Measurements from ENCODE around the gene NTSR1. TPM values are rescaled to one million over a fixed set of nuclear protein-coding genes. Genes with fewer than 3 reads are reported as not detected.

NTSR1 gene
- total RNA-seq, 1 donor from 2014 or later: 4.9 TPM

DNA sequence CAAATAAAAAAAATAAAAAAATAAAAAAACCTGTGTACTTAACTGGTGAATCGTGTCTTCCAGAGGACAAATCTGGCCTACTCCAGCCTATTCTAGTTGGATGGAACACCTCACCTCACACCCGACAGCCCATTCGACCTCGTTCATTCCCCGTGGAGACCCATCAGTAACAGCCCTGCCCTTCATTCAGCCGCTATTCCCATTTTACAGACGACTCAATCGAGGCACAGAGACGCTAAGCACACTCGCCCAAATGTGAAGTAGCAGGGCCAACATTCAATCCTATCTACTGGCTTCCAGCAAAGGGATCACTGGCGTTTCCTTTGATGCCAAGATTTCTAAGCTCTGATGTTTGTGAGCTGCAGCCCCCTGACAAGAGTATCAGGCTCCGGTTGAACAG is 1.8 kb upstream of the NTSR1 start:
- FAIRE-seq: no peak
- DNase-seq (ENCODE audit: low spot score in 2 of 2): no peak

DNA sequence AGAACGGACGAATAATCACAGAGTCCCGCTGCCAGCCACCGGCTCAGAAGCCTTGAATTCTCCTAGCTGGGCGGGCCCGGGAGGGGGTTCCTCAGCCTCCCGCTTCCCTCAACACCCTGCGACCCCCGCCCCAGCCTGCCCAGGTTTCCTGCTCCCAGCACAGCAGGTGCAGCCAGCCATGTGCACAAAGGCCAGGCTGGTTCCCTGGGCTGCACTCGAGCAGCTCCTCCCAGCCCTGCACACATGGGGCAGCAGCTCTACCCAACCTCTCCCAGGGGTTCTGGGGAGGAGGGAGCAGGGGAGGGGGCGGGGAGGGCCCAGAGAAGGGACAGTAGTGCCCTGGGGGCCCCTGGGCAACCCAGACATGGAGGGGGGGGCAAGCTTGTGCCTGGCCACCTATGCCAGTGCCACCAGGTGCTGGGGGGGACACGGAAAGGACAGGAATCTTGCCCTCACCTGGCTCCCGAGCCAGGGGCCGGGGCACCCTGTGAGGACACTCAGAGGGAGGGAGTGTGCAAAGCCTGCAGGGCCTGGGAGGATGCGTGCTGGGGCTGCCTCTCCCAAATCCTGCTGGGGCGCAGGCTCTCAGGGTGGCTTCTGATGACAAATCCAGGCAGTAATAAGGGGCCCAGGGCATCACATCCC is 1.2 kb upstream of the NTSR1 start:
- FAIRE-seq (no peak), DNase-seq (ENCODE audit: low spot score in 2 of 2) (no peak)

DNA sequence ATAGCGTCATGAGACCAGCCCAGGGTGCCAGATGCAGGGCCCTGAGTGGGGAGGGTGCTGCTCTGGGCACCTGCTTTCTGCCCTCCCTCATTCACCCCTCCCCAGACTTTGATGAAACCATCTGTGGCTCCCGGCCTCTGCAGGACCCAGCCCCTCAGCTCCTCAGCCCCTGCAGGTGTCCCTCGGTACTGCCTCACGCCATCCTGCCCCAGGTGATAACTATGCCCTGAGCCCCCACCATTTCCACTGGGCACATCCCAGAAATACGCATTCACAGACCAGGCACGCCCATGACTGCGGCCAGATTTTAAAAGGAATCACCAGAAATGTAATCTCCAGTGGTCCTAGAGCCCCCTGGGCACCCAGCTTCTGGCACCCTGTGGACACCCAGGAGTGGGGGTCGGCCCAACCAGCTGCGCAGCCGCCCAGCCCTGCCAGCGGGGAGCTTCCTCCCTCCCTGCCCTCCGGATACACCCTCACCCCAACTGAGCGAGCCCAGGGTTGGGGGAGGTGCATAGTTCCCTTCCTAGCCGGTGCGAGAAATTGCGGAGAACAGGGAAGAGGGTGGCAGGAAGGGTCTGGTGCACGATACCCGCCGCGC is 615 bp upstream of the NTSR1 start:
- FAIRE-seq (no peak), DNase-seq (ENCODE audit: low spot score in 2 of 2) (no peak)

DNA sequence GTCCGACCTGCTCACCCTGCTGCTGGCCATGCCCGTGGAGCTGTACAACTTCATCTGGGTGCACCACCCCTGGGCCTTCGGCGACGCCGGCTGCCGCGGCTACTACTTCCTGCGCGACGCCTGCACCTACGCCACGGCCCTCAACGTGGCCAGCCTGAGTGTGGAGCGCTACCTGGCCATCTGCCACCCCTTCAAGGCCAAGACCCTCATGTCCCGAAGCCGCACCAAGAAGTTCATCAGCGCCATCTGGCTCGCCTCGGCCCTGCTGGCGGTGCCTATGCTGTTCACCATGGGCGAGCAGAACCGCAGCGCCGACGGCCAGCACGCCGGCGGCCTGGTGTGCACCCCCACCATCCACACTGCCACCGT is 885 bp downstream of the NTSR1 start:
- no peak for FAIRE-seq

DNA sequence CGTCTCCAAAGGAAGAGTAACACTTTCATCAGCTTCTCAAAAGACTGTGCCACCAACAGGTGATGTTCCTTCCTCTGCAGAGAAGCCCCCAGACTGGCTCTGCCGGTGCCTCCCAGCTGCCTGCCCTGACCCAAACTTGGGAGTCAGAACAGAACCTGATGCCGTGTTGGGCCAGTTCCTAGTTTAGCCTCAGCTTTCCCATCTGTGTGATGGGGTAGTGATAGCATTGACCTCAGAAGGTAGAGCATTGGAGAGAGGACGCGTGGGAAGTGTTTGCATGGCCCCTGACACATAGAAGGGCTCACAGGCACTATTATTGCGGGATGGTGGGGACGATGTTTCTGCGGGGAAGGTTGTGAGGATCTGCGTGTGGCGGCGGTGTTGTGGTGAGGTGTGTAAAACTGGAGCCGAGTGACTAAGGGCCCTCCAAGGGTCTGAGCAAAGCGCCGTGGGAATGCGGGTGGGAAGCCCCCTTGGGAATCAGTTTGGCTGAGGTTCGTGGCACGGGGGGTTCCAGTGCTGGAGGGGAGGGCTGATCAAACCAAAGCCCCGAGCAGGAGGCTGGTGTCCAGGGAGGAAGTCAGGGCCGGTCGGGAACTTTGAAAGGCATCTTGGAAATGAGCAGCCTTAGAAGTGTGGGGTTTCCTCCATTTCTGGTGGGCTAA is 1.7 kb downstream of the NTSR1 start:
- DNase-seq (ENCODE audit: low spot score in 2 of 2): no peak
- FAIRE-seq: no peak

More for the DNA sequence above, 885 bp downstream of the NTSR1 start:
- DNase-seq (ENCODE audit: low spot score in 2 of 2): no peak

DNA sequence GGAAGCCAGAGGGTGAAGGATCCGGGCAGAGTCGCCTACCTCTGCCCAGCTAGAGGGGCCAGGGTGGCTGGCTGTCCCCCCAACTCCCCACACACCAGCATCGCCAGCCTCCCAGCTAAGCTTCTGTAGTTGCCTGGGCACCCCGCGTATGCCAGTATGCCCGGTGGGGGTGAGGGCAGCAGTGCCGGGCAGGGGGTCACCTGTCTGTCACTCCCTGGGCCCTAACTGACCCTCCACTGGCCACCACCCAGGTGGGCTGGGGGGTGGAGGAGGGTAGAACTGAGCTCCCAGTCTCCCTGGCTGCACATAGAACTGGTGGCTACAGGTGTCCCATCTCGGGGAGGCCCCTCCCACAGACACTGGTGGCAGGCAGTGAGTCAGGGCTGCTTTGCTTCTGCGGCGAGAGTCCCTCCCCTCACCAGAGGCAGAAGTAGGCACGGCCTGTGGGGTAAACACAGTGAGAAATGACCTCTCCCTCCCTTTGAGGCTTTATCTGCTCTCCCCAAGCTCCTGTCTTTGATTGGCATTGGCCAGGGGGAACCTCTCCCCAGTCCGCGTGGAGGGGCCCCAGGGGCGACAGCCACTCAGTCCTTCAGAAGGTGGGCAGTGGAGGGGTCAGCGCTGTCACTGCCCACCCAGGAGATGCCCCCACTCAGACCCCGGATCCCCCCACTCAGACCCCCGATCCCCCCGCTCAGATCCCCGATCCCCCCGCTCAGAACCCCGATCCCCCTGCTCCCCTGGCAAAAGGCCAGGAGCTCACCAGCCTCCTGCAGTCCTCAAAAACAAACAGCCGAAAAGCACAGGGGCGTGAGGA is 2.5 kb downstream of the NTSR1 start:
- FAIRE-seq (no peak), DNase-seq (ENCODE audit: low spot score in 2 of 2) (no peak)

DNA sequence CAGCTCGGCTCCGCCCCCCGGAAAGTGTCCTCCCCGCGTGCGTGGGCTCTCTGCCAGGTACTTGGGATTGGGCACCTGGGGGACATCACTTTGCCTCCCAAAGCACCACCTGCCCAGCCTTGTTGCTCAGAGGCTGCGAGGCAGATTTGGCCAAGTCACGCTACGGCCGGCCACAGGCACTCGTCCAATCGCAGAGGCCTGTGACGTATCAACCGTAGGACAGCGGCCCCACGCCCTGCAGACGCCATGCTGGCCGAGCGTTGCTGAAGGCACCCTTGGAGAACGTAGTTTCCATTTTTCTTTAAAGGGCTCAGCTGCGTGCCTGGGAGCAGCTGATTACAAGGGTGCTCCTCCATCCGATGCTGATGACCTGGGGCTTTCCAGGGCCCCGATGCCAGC is 3.1 kb downstream of the NTSR1 start:
- FAIRE-seq (no peak), DNase-seq (ENCODE audit: low spot score in 2 of 2) (no peak)

DNA sequence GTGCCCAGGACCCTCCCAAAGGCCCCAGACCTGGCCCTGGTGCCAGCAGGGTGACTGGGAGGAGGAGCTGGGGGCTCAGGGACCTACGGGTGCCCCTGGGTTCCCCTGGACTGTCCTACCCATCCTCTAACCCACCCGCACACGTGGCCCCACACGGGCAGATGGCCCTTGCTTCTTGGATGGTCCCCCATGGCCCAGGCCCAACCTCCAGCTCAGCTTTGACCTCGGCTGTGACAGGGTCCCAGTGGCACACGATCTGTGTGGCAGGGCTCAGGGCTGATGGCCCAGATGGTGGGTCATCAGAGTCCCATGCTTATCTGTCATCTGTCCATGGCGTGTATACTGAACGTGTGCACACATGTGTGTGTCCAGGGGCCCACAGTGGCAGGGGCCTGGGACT is 4.0 kb downstream of the NTSR1 start:
- no peak for FAIRE-seq
- no peak for DNase-seq (ENCODE audit: low spot score in 2 of 2)

DNA sequence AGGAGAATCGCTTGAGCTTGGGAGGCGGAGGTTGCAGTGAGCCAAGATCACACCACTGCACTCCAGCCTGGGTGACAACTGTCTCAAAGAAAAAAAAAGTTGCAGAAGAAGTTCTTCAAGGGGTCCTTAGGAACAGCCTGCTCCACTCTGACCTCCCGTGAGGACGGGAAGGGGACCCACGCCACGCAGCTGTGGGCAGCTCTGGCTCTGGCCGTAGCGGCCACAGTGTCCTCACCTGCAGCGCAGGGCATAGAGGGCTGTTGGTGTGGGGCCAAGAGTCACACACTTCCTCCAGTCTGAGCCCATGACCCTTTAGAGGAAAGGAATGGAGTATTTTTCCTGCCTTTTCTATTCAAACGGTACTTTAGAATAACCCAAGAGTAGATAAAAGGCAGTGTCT is 5.4 kb downstream of the NTSR1 start:
- FAIRE-seq (no peak), DNase-seq (ENCODE audit: low spot score in 2 of 2) (no peak)

DNA sequence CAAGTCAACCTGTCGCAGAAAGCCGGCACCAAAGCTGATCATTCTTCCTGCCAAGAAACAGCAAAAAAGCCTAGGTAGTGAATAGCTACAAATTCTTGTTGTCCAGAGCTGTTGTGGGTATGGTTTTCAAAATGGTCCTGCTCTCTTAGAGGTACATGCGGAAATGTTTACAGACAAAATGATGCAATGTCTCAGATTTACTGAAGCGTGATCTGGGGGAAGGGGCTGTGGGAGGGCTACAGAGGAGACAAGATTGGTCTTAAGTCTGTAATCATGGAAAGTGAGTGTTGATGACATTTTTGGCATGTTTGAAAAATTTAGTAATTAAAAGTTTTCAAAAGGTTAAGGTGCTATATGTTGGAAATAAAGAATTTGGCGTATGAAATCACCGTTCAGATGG is 6.2 kb downstream of the NTSR1 start:
- DNase-seq (ENCODE audit: low spot score in 2 of 2) (no peak), FAIRE-seq (no peak)

DNA sequence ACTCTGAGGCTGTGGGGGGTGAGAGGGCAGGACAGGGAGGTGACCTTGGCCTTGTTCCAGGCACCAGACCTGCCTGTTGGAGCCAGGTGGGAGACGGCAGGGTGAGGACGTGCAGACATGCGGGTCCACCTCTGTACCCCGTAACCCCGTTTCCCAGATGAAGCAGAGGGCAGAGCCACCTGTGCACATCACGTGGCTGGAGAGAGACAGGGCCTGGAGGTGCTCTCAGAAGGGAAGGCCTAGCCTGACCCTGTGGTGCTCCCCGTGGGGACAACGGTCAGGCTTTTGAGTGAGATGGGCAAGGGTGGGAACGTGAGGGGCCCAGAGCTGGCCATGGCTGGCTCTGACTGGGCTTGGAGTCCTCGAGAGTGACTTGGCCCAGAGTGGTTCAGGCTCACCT is 6.6 kb downstream of the NTSR1 start:
- DNase-seq (ENCODE audit: low spot score in 2 of 2) (no peak), FAIRE-seq (no peak)

DNA sequence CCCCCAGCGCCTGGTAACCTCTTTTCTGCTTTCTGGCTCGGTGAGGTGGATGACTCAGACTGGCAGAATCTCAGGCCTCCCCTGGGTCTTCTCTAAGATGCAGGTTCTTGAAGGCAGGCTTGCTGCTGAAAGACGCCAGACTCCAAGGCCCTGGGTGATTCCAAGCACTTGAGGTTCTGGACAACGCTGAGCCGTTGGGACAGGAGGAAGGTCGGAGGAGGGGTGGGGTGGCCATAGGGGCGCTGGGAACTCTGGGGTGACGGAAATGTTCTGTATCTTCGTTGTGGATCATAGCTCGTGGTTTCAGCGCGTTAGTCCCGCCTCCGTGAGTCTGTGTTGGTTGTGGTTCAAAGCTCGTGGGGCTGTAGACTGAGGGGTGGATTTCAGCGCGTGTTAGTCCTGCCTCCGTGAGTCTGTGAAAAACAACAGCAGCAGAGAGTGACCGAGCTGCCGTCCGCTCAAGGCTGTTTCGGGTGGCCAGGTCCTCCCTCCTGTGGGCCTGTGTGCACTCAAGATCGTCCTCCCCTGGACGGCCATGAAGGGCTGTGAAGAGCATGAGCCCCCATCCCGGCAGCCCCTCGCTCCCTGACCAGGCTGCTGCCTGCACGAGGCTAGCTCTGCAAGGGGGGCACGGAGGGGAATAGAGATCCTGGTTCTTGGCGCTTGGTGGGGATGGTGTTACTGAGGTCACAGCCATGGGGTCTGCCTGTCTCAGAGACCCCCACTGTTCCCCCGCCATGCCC is 7.7 kb downstream of the NTSR1 start:
- no peak for DNase-seq (ENCODE audit: low spot score in 2 of 2)
- no peak for FAIRE-seq

DNA sequence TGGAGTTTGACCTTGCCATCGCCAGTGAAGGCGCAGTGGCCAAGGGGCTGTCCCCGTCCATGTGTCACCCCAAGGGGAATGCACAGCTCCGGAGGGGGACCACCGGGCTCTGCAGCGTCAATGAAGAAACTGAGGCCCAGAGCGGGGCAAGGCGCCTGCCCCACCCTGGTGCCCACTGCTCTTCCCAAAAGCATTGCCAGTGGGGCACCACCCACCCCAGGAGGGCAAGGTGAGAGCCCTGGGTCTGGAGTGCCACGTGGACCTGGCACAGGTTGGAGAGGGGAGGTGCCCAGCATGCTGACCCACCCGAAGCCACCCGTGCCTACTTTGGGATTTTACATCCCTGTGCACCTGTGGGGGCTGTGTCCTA is 8.3 kb downstream of the NTSR1 start:
- DNase-seq (ENCODE audit: low spot score in 2 of 2): no peak
- FAIRE-seq: no peak

DNA sequence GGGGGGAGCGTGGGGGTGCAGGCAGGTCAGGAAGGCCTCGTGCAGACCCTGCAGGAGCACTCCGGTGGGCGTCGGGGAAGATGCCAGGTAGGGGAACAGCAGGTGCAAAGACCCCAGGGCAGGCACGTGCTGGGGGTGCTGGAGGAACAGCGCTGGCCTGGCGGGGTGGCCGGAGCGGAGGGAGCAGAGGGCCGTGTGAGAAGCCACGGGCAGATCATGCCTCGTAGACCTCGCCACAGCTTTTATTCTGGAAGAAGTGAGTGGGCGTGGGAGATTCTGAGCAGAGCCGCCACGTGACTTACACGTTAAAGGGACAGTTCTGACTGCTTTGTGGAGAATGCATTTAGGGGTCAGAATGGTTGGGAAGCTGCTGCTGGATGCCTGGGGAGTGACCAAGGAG is 9.3 kb downstream of the NTSR1 start:
- FAIRE-seq: no peak
- no peak for DNase-seq (ENCODE audit: low spot score in 2 of 2)

DNA sequence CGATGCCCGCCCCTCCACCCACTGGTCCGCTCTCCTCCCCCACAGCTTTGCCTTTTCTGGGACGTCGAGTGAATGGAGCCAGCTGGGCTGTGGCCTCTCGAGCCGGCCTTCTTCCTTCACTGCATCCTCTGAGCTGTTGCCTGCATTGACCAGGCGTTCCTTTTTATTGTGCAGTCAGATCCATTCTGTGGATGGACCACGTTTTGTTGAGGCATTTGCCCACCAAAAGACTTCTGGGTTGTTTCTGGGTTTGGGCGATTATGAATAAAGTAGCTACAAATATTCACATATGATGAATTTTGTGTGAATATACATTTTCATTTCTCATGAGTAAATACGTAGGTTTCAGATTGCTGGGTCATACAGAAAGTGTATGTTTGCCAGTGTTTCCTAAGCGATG is 9.9 kb downstream of the NTSR1 start:
- DNase-seq (ENCODE audit: low spot score in 2 of 2): no peak
- no peak for FAIRE-seq

DNA sequence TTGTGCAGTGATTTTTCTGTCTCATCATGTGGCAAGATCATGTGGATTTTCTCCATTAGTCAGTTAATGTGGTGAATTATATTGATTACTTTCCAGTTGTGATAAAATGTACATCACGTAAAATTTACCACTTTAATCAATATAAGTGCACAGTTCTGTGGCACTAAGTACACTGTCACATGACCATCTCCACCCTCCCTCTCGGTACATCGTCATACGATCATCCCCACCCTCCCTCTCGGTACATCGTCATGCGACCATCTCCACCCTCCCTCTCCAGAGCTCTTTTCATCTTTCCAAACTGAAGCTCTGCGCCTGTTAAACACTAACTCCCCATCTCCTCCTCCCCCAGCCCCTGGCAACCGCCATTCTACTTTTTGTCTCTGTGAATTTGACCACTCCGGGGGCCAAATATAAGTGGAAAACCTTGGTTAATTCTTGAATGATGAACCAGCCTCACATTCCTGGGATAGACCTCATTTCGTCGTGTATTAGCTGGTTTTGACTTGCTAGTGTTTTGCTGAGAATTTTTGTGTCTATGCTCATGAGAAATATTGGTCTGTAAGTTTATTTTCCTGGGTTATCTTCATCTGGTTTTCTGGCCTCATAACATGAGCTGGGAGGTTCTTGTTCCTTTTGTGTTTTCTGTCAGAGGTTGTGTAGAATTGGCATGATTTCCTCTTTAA is 10.8 kb downstream of the NTSR1 start:
- FAIRE-seq (no peak), DNase-seq (ENCODE audit: low spot score in 2 of 2) (no peak)

DNA sequence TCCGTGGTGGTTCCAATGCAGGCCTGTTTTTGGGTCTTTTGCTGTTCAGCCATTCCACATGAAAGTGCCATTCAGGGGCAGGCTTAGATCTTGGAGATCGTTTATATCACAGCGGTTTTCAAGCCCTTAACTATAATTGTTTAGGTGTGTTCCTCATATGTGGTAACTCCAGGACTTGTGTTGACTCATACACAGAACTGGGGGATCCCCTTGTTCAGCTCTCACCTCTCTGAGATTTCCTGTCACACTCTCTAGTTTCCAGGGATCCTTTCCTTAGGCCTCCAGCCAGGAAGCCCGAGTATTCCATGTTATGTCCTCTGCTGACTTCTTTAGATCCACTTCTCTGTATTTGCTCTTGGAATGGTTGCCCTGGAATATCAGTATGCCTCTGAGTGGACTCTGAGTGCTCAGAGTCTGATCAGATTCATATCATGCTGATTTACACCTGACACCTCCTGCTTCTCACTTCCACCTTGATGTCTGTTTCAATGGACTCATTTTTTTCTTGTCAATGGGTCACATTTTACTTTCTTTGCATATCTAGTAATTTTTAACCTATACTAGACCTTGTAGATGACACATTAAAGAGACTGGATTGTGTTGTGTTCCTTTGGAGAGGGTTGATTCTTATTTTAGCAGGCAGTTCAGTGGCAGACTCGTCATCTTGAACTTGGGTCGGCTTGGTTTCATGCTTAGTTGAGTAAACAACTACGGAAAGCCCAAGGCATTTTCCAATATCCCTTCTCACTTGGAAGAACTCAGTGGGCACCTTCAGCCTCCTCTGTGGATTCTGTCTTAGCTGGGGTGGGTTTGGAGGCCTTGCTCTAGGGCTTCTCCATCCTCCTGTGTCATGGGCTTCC is 13.1 kb downstream of the NTSR1 start:
- FAIRE-seq: no peak

DNA sequence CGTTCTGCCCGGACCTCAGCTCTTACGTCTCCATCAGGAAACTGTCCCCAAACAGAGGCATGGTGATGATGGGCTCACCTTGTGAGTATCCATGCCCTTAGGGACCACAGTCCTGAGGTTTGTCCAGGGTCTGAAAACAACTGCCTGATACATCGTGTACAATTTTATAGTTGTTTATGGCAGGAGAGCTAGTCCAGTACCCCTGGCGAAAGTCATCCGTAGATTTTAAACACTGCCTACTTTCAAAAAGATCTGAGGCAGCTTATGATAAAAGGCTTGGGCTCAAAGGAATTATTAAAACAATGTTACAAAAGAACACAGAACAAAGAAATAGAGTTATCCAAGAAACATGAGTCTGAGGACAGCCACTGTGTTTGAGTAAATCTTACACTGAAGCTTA is 14.0 kb downstream of the NTSR1 start:
- FAIRE-seq: no peak
- no peak for DNase-seq (ENCODE audit: low spot score in 2 of 2)

More for the DNA sequence above, 13.1 kb downstream of the NTSR1 start:
- DNase-seq (ENCODE audit: low spot score in 2 of 2): no peak

DNA sequence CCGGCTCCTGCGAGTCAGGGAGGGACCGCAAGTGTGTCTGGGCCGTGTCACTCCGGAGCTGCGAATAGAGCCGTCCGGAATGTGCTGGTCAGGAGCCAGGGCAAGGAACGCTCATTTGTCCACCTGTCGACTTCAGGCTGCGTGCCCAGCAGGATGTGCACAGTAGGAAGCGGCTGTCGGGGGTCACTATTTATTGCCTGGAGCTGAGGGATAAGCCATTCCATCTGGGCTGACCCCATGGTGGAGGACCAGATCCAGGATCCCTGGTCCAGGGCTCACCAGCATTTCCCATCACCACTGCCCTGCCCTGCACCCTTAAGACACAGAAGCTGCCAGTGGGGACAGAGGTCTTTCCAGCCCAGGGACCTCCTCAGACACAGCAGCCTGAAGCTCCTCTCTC is 14.7 kb downstream of the NTSR1 start:
- no peak for DNase-seq (ENCODE audit: low spot score in 2 of 2)
- FAIRE-seq: no peak
